ENCODE measurements around the gene NSMCE4A. TPM values are rescaled to one million over a fixed set of nuclear protein-coding genes. Genes with fewer than 3 reads are reported as not detected.

The NSMCE4A gene
- total and polyA plus RNA-seq, 2 of the 4 experiments (the other 2 are of a cell fraction): 13.4 to 33.2 TPM

DNA sequence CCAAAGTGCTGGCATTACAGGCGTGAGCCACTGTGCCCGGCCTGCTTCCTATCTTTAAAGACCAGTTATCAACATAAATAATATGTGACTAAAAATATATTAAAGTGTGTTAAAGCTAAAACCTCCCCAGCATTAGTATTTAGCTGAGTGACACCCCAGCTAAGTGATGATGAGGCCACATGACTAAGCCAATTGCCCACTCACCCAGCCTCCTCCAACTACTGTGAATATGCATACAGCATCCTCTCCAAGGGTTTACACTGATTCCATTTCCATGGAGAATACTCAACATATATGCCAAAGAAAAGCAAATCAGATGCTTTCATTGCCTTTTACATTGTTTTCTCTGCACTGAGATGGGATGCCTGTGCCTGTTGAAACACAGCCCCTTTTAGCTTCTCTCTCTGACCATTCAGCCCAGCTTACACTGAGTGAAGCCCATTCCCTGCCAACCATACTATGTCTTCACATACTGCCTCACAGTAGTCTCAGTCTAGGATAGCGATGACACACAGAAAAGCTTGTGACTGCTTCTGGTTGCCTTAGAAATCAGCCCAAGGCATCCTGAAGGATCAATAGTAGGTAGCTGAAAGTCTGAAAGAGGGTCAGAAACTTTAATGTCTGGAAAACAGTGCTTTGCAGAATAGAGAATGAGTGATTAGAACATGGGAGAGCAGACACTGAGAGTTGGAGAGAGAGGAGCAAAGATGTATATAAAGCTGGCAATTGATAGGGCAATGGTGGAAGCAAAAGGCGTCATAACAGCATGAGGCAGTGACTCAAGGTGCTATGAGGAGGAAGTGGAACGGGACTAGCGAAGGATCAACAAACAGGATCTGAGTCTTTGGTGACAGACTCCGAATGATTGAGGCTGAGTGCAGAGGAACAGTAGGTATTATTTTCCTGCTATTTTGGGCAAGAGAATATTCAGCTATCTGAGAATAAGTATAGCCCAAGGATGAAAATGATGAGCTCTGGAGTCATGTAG lies 27.4 kb downstream of the NSMCE4A start:
- Histone ChIP-seq H3K4me1 (ENCODE audit: control insufficient read depth, insufficient read depth, low read length) (peaks cover 5% of the 10 kb centered on the region), H3K79me1 (ENCODE audit: low read depth in 1 of 2, low read length in 2 of 2) (no peaks in the 10 kb centered on the region), H3K9ac (ENCODE audit: low read depth, low read length) (no peak overlapping the region), H4K91ac (ENCODE audit: insufficient read depth, low read depth, low read length) (no peak overlapping the region), H3K4me2 (ENCODE audit: low read depth, low read length) (no peak overlapping the region), H3K14ac (replicated peaks; ENCODE audit: low read depth, low read length) (no peak overlapping the region), H3K27ac (ENCODE audit: insufficient read depth, low read length) (no peak overlapping the region), H4K5ac (ENCODE audit: low read depth, low read length) (no peak overlapping the region), H2BK120ac (ENCODE audit: low read depth, low read length) (no peak overlapping the region), H2BK5ac (ENCODE audit: low read depth, low read length, poor library complexity, severe bottlenecking) (no peak overlapping the region), H3K56ac (ENCODE audit: extremely low read depth, insufficient read depth, low read length) (no peak overlapping the region), H2AK9ac (replicated peaks; ENCODE audit: low read depth, low read length, poor library complexity) (no peak overlapping the region), H3K27me3 (ENCODE audit: control insufficient read depth, insufficient read depth, low read length) (no peaks in the 10 kb centered on the region), H3K36me3 (ENCODE audit: control insufficient read depth, insufficient read depth, low read length) (0 out of 2 replicates have a peak, but pooled peaks cover 2% of the 10 kb centered on the region), H2AK5ac (ENCODE audit: low read depth, low read length) (no peak overlapping the region), H3K4ac (ENCODE audit: low read depth, low read length) (no peak overlapping the region), H4K20me1 (ENCODE audit: insufficient read depth, low read length) (no peaks in the 10 kb centered on the region), H3K23ac (ENCODE audit: low read depth, low read length) (no peak overlapping the region), H3K18ac (ENCODE audit: low read depth, low read length) (no peak overlapping the region), H3K9me1 (ENCODE audit: insufficient read depth, low read length) (peaks cover 8% of the 10 kb centered on the region), H2BK15ac (ENCODE audit: low read depth, low read length) (no peak overlapping the region), H3K4me3 (ENCODE audit: insufficient read depth, low read depth, low read length) (no peak overlapping the region), H3K9me3 (ENCODE audit: control insufficient read depth, insufficient read depth, low read length) (no peaks in the 10 kb centered on the region), H2BK20ac (ENCODE audit: low read depth, low read length) (peak overlapping the region; percentile 7; the same call in 1 of the 2 replicates), H4K8ac (ENCODE audit: low read depth in 2 of 2, low read length in 2 of 2) (no peak overlapping the region), H2AFZ (replicated peaks; ENCODE audit: low read length, poor library complexity) (no peak overlapping the region)
- dilution Hi-C loops (cut with HindIII; ENCODE audit: low sequenced_read_pairs, unreplicated experiment) (no loop called here), in situ Hi-C loops (cut with MboI; ENCODE audit: low sequenced_read_pairs) (no loop called here), intact Hi-C loops (cut with micrococcal nuclease) (no loop called here)
- ChIA-PET CTCF (interaction anchor here (0.6 to 1.7 kb wide), 2 partner anchors 124 to 165 kb away, joined by 3 to 4 read pairs; no protein-coding TSS in a partner anchor), POLR2A (ENCODE audit: unreplicated experiment) (no interaction called here)
- 96% methylated on average over 4 of the region's 7 CpGs; no CpG with 5 or more reads in 1 of the 2 experiments for WGBS, 2 experiments (ENCODE audit: extremely low coverage in 2 of 2, insufficient read length in 1 of 2)
- BruUV-seq (replicated peaks): no TSS peak
- TF ChIP-seq MXI1 (IDR thresholded peaks at IDR 0.05; ENCODE audit: borderline replicate concordance, low read depth, low read length): no peak
- TF ChIP-seq NFE2L2 (IDR thresholded peaks at IDR 0.05; ENCODE audit: low read depth, low read length): no peak
- TF ChIP-seq RCOR1 (IDR thresholded peaks at IDR 0.05; ENCODE audit: insufficient replicate concordance, low read length): no peak
- TF ChIP-seq SMC3 (IDR thresholded peaks at IDR 0.05; ENCODE audit: low read depth, low read length): no peak
- TF ChIP-seq BHLHE40 (IDR thresholded peaks at IDR 0.05; ENCODE audit: low read depth, low read length): no peak
- DNase-seq (no peak), ATAC-seq (ENCODE audit: low read depth) (no peak)

Data from IMR-90 (cell line).